Raji (cell line): Measurements from ENCODE around the gene GRAP.

Source experiments
- POLR2A ChIP-seq: IDR thresholded peaks from 2 replicates; pipeline ENCODE4 v1.6.1; 2011; ENCODE audit warnings: low read depth, low read length, control low read depth; ENCODE audit not compliant: insufficient read depth

GRAP gene

DNA sequence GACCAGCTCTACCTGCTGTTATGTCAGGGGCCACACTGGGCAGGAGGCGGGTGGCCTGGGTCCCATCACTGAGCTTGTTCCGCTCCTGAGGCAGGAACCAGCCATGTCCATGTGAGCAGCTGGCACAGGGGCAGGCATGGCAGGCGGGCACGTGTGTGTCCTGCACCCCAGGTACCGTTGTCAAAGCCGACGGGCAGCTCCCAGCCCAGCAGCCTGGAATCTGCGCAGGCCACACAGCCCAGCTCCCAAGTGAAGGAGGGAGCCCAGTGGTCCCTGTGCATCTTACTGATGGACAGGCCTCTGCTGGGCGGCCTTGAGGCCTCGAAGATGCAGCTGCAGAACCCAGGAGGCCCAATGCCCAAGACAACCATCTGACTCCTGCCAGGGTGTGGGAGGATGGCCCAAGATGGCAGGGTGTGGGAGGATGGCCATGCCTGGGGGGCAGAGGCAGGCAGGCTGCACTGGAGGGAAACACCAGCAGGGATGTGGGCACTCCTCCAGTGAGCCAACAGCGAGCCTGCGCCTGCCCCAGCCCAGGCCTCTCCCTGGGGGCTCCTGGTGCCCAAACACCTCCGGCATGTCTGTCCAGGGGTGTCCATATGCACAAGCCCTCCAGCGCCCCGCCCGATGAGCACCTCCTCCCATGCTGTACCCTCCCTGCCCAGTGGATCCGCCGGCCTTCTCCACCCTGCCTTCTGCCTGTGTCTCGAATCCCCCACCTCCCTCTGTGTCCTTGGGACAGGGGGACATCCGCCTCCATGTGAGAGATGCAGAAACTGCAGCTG lies 55.0 kb downstream of the GRAP start:
- TF ChIP-seq POLR2A = no peak

DNA sequence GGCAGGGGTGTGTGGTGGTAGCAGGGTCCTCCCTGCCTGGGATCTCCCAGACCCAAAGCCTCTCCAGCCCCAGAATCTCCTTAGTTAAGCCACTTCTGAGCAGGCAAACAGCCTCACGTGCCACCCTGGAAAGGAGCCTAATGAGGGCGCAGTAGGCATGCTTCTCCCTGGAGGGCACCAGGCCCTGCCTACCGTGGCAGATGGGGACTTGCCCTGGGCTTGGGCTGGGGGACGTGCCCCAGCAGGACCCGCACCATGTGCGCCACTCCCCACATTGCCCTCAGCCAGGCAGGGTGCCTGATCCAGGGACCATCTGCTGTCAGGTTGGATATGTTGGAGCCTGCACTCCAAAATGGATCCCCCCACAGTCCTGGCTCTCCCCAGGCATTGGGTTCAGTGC lies 56.4 kb downstream of the GRAP start:
- TF ChIP-seq POLR2A = no peak

DNA sequence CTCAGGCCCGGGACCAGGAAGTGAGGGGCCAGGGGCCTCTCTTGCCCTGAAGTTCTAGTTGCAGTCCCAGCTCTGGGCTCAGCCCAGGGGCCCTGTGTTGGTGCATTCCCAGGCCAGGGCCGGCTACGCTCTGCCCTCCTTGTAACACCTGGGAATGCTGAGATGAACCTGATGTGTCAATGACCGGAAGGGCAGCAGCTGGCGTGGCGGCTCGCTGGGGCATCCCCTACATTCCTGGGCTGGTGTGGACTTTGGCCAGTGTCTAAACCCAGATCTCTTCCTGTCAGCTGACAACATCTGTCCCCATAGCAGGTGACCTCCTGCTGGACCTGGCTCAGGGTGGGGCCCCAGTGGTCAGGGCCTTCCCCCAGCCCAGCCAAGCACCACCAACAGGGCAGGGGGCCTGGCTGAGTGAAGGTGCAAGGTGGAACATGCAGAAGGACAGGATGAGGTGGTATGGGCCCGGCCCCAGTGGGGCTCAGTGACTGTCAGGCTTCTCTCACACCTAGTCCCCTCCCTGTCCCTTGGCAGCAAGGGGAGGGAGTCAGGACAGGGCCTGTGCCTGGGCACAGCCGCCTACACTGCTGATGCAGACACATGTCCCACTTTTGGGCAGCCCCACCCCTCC lies 58.1 kb downstream of the GRAP start:
- TF ChIP-seq POLR2A = no peak

DNA sequence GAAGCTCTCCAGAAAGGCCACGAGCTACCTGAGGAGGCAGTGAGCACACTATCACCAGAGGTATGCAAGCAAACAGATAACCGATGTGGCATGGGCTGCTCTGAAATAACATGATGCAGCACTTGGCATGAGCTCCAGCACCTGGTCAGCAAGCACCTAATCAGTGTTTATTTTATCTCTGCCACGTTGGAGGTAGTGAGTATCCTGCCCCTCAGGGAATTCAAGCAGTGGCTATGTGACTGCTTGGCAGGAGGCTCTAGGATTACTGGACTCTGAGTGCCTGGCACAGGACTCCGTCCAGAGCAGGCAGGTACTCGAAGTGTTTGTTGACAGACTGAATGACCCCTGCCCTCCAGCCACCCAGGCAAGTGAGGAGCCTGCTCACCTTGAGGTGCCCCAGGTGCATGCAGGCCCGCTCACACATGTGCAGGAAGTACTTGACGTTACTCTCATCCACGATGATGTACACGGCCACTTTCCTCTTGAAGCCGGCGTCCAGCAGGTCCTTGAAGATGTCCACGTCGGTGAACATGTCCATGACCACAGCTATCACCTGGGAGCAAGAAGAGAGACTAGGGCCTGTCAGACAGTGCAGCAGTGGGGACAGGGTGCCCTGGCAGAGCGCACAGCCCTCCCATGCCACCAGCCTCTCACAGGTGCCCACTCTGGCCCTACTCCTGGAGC lies 58.8 kb downstream of the GRAP start:
- no peak for TF ChIP-seq POLR2A

DNA sequence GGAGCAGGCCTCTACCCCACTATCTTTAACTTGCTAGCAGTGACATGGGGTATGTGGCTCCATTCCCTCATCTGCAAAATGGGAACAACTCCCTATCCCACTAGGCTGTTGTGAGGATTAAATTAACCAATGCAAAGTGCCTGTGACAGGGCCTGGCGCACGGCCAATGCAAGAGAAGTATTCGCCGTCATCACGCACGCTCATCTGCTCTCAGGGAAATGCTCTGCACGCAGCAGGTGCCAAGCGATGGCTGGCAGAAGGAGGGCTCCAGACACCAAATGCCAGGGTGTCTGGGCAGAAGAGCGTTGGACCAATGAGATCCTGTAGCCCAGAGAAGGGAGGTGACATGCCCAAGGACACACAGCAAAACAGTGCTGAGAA lies 59.5 kb downstream of the GRAP start:
- no peak for TF ChIP-seq POLR2A

DNA sequence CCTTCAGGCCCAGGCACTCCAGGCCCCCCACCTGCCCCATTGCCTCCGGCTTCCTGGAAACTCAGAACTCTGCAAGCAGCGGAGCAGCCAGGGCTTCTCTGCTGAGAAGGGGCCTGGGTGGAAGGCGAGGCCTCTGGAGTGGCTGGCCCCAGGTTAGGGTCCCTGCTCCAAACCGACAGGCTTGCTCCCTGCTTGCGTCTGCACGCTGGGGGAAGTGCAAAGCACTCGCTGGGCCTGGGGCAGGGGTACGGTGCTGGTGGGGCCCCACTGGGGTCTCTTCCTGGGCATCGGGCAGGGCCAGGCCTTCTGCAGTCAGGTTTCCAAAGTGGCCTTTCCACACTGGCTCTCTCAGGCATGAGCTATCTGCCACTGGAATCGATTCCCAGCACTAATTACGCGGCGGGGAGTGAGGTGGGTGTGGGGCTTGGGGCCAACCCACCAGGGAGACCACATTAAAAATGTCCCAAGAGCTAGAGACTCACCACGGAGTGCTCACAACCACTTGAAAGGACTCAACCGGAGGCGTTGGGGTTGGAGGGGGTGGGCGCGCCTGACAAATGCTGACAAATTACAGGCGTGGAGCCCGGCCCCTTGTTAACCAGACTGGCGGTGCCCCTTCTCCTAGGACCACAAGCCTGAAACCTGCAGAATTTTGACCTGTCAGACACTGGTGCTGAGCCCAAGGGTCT lies 60.1 kb downstream of the GRAP start:
- no peak for TF ChIP-seq POLR2A

DNA sequence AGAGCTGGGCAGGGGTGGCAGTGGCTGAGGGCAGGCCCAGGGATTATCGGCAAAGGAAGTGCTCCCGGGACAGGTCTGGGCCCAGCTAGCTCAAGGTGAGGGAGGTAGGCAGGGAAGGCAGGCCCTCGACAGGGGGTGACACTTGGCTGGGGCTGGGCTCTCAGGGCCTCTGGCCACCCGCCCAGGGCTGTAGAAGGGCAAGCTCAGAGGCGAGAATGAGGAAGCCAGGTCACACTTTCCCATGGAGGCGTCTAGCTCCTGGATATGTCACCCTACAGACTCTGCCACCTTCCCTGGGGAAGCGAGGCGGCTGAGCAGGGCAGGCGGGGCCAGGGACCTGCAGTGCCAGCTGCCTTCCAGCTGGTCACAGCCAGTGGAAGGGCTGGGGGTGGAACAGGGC lies 61.3 kb downstream of the GRAP start:
- no peak for TF ChIP-seq POLR2A

DNA sequence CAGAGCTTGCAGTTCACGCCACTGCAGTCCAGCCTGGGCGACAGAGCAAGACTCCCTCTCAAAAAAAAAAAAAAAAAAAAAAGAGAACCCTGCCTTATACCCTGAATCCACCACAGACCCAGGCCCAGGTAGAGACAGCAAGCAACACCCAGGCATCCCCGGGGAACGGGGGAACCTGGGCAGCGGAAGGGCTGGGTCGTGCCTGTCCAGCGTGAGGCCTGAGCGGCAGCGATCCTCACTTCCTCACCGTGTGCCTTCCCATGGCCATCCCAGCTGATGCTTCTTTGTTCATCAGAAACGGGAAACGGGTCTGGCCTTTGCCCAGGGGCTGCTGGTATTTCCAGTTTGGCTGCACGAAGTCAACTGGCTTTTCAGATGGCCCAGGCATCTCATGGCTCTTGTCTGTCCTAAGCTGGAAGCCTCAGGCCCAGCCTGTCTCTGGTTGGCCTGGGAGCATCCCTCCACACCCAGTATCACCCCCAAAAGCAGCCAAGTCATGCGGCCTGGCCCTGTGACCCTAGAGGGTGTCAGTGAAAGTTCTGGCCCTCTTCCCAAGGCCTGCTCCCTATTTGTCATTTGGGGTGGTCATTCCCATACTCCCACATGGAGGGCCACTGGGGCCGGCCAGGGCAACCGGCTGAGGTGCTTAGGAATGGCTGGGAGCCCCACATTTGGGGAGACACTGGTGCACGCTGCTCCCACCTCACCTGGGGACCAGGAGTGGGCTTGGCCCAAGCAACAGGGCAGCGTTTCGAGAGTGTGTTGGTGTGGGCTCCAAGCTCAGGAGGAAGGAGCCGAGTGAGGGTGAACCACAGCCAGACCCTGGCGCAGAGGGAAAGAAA lies 62.3 kb downstream of the GRAP start:
- no peak for TF ChIP-seq POLR2A

DNA sequence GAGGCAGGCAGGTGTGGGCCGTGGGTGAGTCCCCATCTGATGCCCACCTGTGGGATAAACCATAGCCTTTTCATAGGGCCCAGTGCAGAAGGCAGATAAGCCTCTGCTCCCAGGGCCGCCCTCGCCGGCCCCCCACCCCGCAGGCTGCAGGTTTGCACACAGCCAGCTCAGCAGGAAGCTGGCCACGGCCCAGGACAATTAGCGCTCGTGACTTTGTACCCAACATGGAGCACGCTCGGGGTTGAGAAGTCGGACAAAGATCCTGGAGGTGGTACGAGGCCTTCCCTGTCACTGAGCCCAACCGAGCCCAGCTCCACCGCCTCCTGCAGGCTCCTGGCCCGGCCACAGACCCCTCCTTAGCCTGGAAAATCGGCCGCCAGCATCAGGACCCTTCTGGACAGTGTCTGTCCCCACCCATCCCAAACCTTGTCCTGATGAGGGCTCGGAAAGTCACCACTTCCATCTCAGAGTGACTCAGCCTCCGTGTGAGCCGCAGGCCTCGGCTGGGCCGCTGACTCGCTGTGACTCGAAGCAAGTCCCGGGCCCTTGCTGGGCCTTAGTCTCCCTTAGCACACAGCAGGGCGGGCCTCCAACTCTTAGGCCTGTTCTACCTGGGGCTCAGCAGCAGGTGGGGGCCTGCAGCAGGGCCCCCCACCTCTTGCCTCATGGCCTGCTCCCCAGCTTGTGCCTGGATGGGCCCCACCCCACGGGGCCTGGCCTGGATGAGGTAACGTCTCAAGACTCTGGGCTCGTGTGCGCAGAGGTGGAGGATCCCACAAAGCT lies 64.9 kb downstream of the GRAP start:
- no peak for TF ChIP-seq POLR2A

DNA sequence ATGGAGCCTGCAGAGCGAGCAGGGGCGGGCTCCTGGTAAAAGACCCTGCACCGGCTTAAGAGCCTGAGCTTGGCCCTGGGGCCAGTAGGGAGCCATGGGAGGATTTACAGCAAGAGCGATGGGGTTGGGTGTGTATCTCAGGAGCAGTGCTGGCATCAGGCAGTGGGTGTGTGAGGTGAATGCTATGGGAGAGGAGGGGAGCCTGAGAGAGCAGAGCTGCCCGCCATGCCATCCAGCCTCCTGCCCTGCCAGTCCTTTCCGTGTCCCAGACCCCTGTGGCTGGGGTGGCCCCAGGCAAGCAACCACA lies 65.5 kb downstream of the GRAP start:
- no peak for TF ChIP-seq POLR2A

DNA sequence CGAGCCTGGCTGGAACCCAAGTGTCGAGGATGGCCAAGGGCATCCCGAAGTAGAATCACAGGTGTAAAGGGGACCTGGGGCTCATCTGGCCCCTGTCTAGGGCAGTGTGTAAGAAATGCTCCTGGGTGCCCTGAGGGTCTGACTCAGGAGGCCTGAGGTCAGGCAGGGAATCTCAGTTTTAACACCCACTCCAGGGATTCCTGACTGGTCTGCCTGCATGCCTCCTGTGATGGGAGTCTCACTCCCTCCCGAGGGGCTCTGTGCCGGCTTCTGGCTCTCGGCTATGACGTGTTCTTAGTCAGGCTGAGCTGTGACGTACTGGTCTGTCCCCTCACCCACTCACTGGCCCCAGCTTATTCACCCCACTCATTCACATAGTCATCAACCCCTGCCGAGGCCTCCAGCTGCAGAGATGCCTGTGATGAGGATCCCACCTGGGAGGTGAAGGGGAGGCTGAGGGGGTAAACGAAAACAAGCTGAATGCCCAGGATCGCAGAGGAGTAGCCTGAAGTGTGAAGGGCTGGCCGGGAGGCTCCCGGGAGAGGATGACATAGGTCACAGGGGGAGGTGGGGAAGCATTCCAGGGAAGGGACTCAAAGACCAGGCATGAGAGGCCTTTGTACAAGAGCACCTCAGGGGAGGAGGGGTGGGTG lies 65.9 kb downstream of the GRAP start:
- TF ChIP-seq POLR2A = no peak

DNA sequence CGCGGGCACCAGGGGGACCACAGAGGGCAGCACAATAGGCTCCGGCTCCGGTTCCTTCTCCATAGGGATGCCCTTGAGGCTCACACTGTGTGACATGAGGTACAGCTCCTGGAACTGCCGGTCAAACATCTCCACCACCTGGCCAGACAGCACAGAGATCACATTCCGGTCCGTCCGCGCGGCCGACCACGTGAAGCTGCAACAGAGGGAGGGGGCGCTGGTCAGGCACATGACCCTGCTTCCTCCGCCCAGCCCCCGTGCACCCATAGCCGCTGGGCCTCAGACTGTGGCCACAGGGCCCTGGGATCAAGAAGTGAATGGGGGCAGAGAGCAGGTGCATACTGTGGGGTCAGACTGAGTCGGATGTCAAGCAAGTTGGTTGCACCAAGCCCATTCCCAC lies 68.1 kb downstream of the GRAP start:
- TF ChIP-seq POLR2A = no peak

DNA sequence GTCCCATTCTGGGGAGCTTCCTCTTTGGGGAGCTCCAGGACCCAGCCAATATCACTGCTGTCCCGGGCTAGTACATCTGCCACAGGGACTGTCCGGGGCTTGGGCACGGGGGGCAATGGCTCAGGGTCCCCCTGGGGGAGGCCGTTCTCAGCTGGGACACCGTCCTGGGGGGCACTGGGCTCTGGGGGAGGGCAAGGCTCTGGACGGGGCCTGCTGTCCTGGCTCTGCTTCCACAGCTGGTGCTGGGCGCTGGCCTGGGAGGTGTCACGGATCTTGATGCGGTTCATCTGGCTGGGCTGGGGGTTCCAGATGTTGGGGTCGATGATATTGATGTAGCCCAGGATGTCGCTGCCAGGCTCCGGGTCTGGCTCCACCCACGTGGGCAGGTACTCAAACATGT lies 68.7 kb downstream of the GRAP start:
- no peak for TF ChIP-seq POLR2A

DNA sequence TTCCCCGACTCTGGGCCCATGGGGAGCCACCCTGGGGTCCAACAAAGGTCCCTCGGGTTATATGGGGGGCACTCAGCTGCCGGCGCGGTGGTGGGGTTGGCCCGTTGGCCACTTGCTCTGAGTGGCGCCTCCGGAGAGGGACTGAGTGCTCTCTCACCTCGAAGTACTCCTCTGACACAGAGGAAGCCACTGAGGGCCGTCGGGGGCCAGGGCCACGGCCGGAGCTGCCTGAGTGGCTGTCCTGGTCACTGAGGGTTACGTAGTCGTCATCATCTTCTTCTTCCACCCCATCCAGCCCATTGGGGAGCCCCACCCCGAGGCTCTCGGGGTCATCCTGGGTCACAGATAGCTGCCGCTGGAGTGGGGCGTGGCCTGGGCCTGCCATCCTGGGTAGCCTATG lies 69.1 kb downstream of the GRAP start:
- TF ChIP-seq POLR2A = no peak
